HepG2 (cell line): Measurements from ENCODE around the gene MDFI. TPM values are rescaled to one million over a fixed set of nuclear protein-coding genes. Genes with fewer than 3 reads are reported as not detected.
A peak's percentile ranks its signal among the peaks of the same experiment; 100 is the strongest.

ENCODE experiments used
- BCL3 ChIP-seq: sonication (generic); formaldehyde crosslinking; IDR thresholded peaks from 2 replicates; pipeline ENCODE4 v1.5.1; 2020; ENCODE audit warnings: mild to moderate bottlenecking, missing genetic modification reagents, moderate library complexity
- HNRNPUL1 ChIP-seq: fragments of 200-400 bp; formaldehyde crosslinking; IDR thresholded peaks from 2 replicates; pipeline ENCODE4 v1.6.1; 2017; ENCODE audit warnings: low read depth, mild to moderate bottlenecking, low read length, moderate library complexity
- NONO ChIP-seq, 2 experiments: fragments of 450-650 bp in 1 of 2; sonication (generic) in 1 of 2; formaldehyde crosslinking in 1 of 2; IDR thresholded peaks in 1 of 2; conservative IDR thresholded peaks in 1 of 2; 2 replicates each; pipeline versions ENCODE4 v1.6.1 to v1.8.0; 2017 to 2022; ENCODE audit warnings: mild to moderate bottlenecking in 1 of 2, missing genetic modification reagents in 1 of 2, moderate library complexity in 1 of 2
- TBX2 ChIP-seq: sonication (generic); formaldehyde crosslinking; IDR thresholded peaks from 2 replicates; pipeline ENCODE4 v1.5.0; 2020; ENCODE audit warnings: missing genetic modification reagents, mild to moderate bottlenecking, borderline replicate concordance
- YEATS2 ChIP-seq: sonication (generic); formaldehyde crosslinking; IDR thresholded peaks from 2 replicates; pipeline ENCODE4 v1.4.0; 2020; ENCODE audit warnings: missing genetic modification reagents, borderline replicate concordance
- ZBTB49 ChIP-seq: sonication (generic); formaldehyde crosslinking; IDR thresholded peaks from 2 replicates; pipeline ENCODE4 v1.4.0; 2020; ENCODE audit warnings: missing genetic modification reagents, borderline replicate concordance
- ZFP90 ChIP-seq: sonication (generic); formaldehyde crosslinking; IDR thresholded peaks from 2 replicates; pipeline ENCODE4 v1.8.0; 2022; ENCODE audit warnings: missing genetic modification reagents, mild to moderate bottlenecking, inconsistent platforms, borderline replicate concordance
- ZNF234 ChIP-seq: sonication (generic); formaldehyde crosslinking; conservative IDR thresholded peaks from 2 replicates; pipeline ENCODE4 v1.5.1; 2020; ENCODE audit warnings: mild to moderate bottlenecking, missing genetic modification reagents
- ZNF280B ChIP-seq: sonication (generic); formaldehyde crosslinking; IDR thresholded peaks from 2 replicates; pipeline ENCODE4 v1.5.0; 2020; ENCODE audit warnings: missing genetic modification reagents, mild to moderate bottlenecking, borderline replicate concordance
- ZNF329 ChIP-seq: sonication (generic); formaldehyde crosslinking; IDR thresholded peaks from 2 replicates; pipeline ENCODE4 v1.9.0; 2021; ENCODE audit warnings: low read depth, mild to moderate bottlenecking, missing genetic modification reagents
- ZNF646 ChIP-seq: sonication (generic); formaldehyde crosslinking; IDR thresholded peaks from 2 replicates; pipeline ENCODE4 v1.9.0; 2021; ENCODE audit warnings: mild to moderate bottlenecking, missing genetic modification reagents
- ZUFSP ChIP-seq: sonication (generic); formaldehyde crosslinking; IDR thresholded peaks from 2 replicates; pipeline ENCODE4 v1.9.0; 2021; ENCODE audit warnings: missing genetic modification reagents, mild to moderate bottlenecking, borderline replicate concordance
- polyA plus RNA-seq, 8 experiments: library from polyadenylated mRNA; depleted of rRNA in 3 of 8; stranded (reverse) in 7 of 8; unstranded in 1 of 8; fragments of >200 nt; fragmentation: Illumina TruSeq in 4 of 8; extraction: Trizol in 4 of 8; gene quantifications; 2 replicates each; pipeline versions ENCODE4 v1.2.1 to v1.2.3, GENCODE V29; 2011 to 2016; ENCODE audit warnings: low read depth in 4 of 8, missing spikeins in 1 of 8, mixed read lengths in 1 of 8; ENCODE audit not compliant: insufficient read depth in 1 of 8
- total RNA-seq, 5 experiments: library from RNA; depleted of rRNA; stranded (reverse); fragments of >200 nt; fragmentation: Illumina TruSeq; extraction: Trizol; gene quantifications; 2 replicates each; pipeline ENCODE4 v1.2.3, GENCODE V29; 2016; ENCODE audit warnings: low read depth in 1 of 5

MDFI gene
- total and polyA plus RNA-seq, 2 of the 13 experiments (the other 11 are each of a cell fraction or from before 2014, with no cell fraction given) = 0.28 TPM; not detected in 1

GRCh38 chr6:41656002-41656691 is 17.9 kb downstream of the MDFI start (continued):
- TF ChIP-seq ZUFSP (no peak), TBX2 (CRISPR knock-in tag) (0 out of 2 replicates have a peak, but pooled peaks have one; percentile 36), HNRNPUL1 (no peak), NONO (IDR thresholded peaks at IDR 0.05) (peak; percentile 75; the same call in 1 of the 2 replicates), NONO (CRISPR knock-in tag; conservative IDR thresholded peaks at IDR 0.05) (no peak), ZFP90 (no peak), ZNF329 (CRISPR knock-in tag) (no peak), YEATS2 (no peak), BCL3 (CRISPR knock-in tag) (no peak), ZNF646 (CRISPR knock-in tag) (peak; percentile 90), ZNF234 (CRISPR knock-in tag) (no peak), ZBTB49 (CRISPR knock-in tag) (no peak), ZNF280B (CRISPR knock-in tag) (no peak)
